ENCODE data around the gene MRM2. TPM values are rescaled to one million over a fixed set of nuclear protein-coding genes. Genes with fewer than 3 reads are reported as not detected.

MRM2 gene
- total RNA-seq, 4 donors from 2014 or later, result 13.4 to 24.7 (median 15.8) TPM

- 91% methylated on average over 25 to 29 of the region's 32 CpGs for WGBS, 2 donors
- H3K27ac ChIP-seq, result no peak overlapping the region
- H3K4me1 ChIP-seq, result no peaks in the 10 kb centered on the region
Measured at GRCh38 chr7:2196381-2197378, 45.3 kb downstream of the MRM2 start.

GRCh38 chr7:2195400-2196246 is 46.4 kb downstream of the MRM2 start:
- no peak for TF ChIP-seq POLR2A (IDR thresholded peaks at IDR 0.05)
- TF ChIP-seq, protein P1, sequence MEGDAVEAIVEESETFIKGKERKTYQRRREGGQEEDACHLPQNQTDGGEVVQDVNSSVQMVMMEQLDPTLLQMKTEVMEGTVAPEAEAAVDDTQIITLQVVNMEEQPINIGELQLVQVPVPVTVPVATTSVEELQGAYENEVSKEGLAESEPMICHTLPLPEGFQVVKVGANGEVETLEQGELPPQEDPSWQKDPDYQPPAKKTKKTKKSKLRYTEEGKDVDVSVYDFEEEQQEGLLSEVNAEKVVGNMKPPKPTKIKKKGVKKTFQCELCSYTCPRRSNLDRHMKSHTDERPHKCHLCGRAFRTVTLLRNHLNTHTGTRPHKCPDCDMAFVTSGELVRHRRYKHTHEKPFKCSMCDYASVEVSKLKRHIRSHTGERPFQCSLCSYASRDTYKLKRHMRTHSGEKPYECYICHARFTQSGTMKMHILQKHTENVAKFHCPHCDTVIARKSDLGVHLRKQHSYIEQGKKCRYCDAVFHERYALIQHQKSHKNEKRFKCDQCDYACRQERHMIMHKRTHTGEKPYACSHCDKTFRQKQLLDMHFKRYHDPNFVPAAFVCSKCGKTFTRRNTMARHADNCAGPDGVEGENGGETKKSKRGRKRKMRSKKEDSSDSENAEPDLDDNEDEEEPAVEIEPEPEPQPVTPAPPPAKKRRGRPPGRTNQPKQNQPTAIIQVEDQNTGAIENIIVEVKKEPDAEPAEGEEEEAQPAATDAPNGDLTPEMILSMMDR (IDR thresholded peaks at IDR 0.05), result no peak
- no peak for TF ChIP-seq EP300 (IDR thresholded peaks at IDR 0.05)
- WGBS, 2 donors, result 97 to 98% methylated on average over 11 to 13 of the region's 13 CpGs
- no peak overlapping the region for H3K4me3 ChIP-seq
- H3K4me1 ChIP-seq, result no peaks in the 10 kb centered on the region
- peaks cover 0 to 80% (median 0%) of the 10 kb centered on the region in 3 donors for H3K36me3 ChIP-seq
- H3K9me3 ChIP-seq, result peaks cover 0 to 15% (median 0%) of the 10 kb centered on the region in 4 donors
- no peaks in the 10 kb centered on the region for H3K27me3 ChIP-seq
- DNase-seq (ENCODE audit: low spot score in 2 of 2), result no peak
- H3K27ac ChIP-seq, result no peak overlapping the region

More at GRCh38 chr7:2196381-2197378, 45.3 kb downstream of the MRM2 start:
- Histone ChIP-seq H3K4me3 (no peak overlapping the region), H3K36me3 (peaks cover 0 to 82% (median 0%) of the 10 kb centered on the region in 3 donors), H3K27me3 (no peaks in the 10 kb centered on the region), H3K9me3 (peaks cover 0 to 15% (median 0%) of the 10 kb centered on the region in 4 donors)
- TF ChIP-seq POLR2A (IDR thresholded peaks at IDR 0.05) (no peak), EP300 (IDR thresholded peaks at IDR 0.05) (no peak)
- TF ChIP-seq, protein P1 (IDR thresholded peaks at IDR 0.05), result no peak
- no peak for DNase-seq (ENCODE audit: low spot score in 2 of 2)

- 91 to 97% methylated on average over 19 of the region's 19 CpGs for WGBS, 2 donors
- Histone ChIP-seq H3K4me3 (no peak overlapping the region), H3K9me3 (peaks cover 0 to 20% (median under 1%) of the 10 kb centered on the region in 4 donors), H3K27me3 (no peaks in the 10 kb centered on the region), H3K36me3 (peaks cover 0 to 74% (median 0%) of the 10 kb centered on the region in 3 donors), H3K4me1 (no peaks in the 10 kb centered on the region), H3K27ac (no peak overlapping the region)
- TF ChIP-seq EP300 (IDR thresholded peaks at IDR 0.05) (no peak), POLR2A (IDR thresholded peaks at IDR 0.05) (no peak)
- TF ChIP-seq, protein P1 (IDR thresholded peaks at IDR 0.05), result no peak
- no peak for DNase-seq (ENCODE audit: low spot score in 2 of 2)
Measured at GRCh38 chr7:2193575-2194305, 48.3 kb downstream of the MRM2 start.

- TF ChIP-seq POLR2A (IDR thresholded peaks at IDR 0.05), result no peak
- TF ChIP-seq, protein P1 (IDR thresholded peaks at IDR 0.05), result no peak
- TF ChIP-seq EP300 (IDR thresholded peaks at IDR 0.05), result no peak
- Histone ChIP-seq H3K4me3 (no peak overlapping the region), H3K27ac (no peak overlapping the region), H3K9me3 (peaks cover 0 to 27% (median 1%) of the 10 kb centered on the region in 4 donors), H3K4me1 (no peaks in the 10 kb centered on the region), H3K27me3 (no peaks in the 10 kb centered on the region), H3K36me3 (peaks cover 0 to 74% (median 0%) of the 10 kb centered on the region in 3 donors)
- 83 to 84% methylated on average over 18 of the region's 18 CpGs for WGBS, 2 donors
- DNase-seq (ENCODE audit: low spot score in 2 of 2), result no peak
Measured at GRCh38 chr7:2192831-2193534, 49.0 kb downstream of the MRM2 start.

Measured in tibial nerve (tissue), 4 donors.